BE2C (cell line): ENCODE measurements around the gene LY6G6D. TPM values are rescaled to one million over a fixed set of nuclear protein-coding genes. Genes with fewer than 3 reads are reported as not detected.
A peak's percentile ranks its signal among the peaks of the same experiment; 100 is the strongest.

Experiments
- DNase-seq: peaks from one replicate; pipeline ENCODE4 v3.0.0-alpha.2; 2020
- H3K27me3 ChIP-seq: fragments of 250-450 bp; sonication (Bioruptor Pico); 2 replicates; pipeline ENCODE4 v1.5.1; 2020; ENCODE audit warnings: mild to moderate bottlenecking
- H3K36me3 ChIP-seq: fragments of 250-450 bp; sonication (Bioruptor Pico); 2 replicates; pipeline ENCODE4 v1.5.1; 2020; ENCODE audit warnings: mild to moderate bottlenecking
- H3K4me1 ChIP-seq: fragments of 250-450 bp; sonication (Bioruptor Pico); 2 replicates; pipeline ENCODE4 v1.5.1; 2020
- H3K4me3 ChIP-seq: 2 replicates; pipeline ENCODE4 v1.5.1; 2011; ENCODE audit warnings: low read depth, low read length
- H3K9me3 ChIP-seq: fragments of 250-450 bp; sonication (Bioruptor Pico); 2 replicates; pipeline ENCODE4 v1.5.1; 2020
- CTCF ChIP-seq: IDR thresholded peaks from 2 replicates; pipeline ENCODE4 v1.5.1; 2012; ENCODE audit warnings: mild to moderate bottlenecking, low read depth, low read length
- polyA plus RNA-seq: library from polyadenylated mRNA; unstranded; fragments of >200 nt; gene quantifications from one replicate; pipeline ENCODE4 v1.2.1, GENCODE V29; 2012; ENCODE audit warnings: low read depth, missing spikeins; ENCODE audit not compliant: insufficient read length, insufficient read depth

LY6G6D gene
- polyA plus RNA-seq = not detected

GRCh38 chr6:31715022-31715958, at the start of gene LY6G6D:
TSS of gene LY6G6D (plus strand) at chr6:31715348. CDS start at chr6:31715356, 8 bp downstream.
- Histone ChIP-seq H3K27me3 (no peaks in the 10 kb centered on the region), H3K36me3 (no peaks in the 10 kb centered on the region), H3K9me3 (no peaks in the 10 kb centered on the region), H3K4me1 (no peaks in the 10 kb centered on the region), H3K4me3 (no peak within 1 kb of the TSS)
- TF ChIP-seq CTCF = no peak
- DNase-seq = no peak

GRCh38 chr6:31665501-31666336, 49.4 kb upstream of the LY6G6D start, which contains the start of gene CSNK2B:
TSS of gene CSNK2B (plus strand) at chr6:31666080. CDS start at chr6:31666832, 752 bp downstream.
- H3K9me3 ChIP-seq = no peaks in the 10 kb centered on the region
- peak within 1 kb of the TSS; percentile 87 for H3K4me3 ChIP-seq
- H3K36me3 ChIP-seq = peaks cover 44% of the 10 kb centered on the region
- H3K4me1 ChIP-seq = no peaks in the 10 kb centered on the region
- peak; percentile 98 for DNase-seq
- H3K27me3 ChIP-seq = no peaks in the 10 kb centered on the region
- TF ChIP-seq CTCF = 0 out of 2 replicates have a peak, but pooled peaks have one; percentile 5

- Histone ChIP-seq H3K9me3 (no peaks in the 10 kb centered on the region), H3K4me3 (peak overlapping the region; percentile 87), H3K27me3 (no peaks in the 10 kb centered on the region), H3K4me1 (no peaks in the 10 kb centered on the region), H3K36me3 (peaks cover 52% of the 10 kb centered on the region)
- TF ChIP-seq CTCF = no peak
- DNase-seq = no peak
Observed at GRCh38 chr6:31666337-31666965, 48.7 kb upstream of the LY6G6D start.

GRCh38 chr6:31669676-31670075, 45.5 kb upstream of the LY6G6D start, which contains the start of gene LY6G5B:
TSS of gene LY6G5B (plus strand) at chr6:31669976. CDS start at chr6:31670951, 975 bp downstream.
- no peak for DNase-seq
- no peak for TF ChIP-seq CTCF
- no peaks in the 10 kb centered on the region for H3K27me3 ChIP-seq
- peaks cover 59% of the 10 kb centered on the region for H3K36me3 ChIP-seq
- no peaks in the 10 kb centered on the region for H3K4me1 ChIP-seq
- H3K4me3 ChIP-seq = no peak within 1 kb of the TSS
- H3K9me3 ChIP-seq = no peaks in the 10 kb centered on the region

GRCh38 chr6:31676322-31676903, 38.7 kb upstream of the LY6G6D start:
- Histone ChIP-seq H3K9me3 (no peaks in the 10 kb centered on the region), H3K27me3 (no peaks in the 10 kb centered on the region; the same call in 1 of the 2 replicates), H3K4me1 (no peaks in the 10 kb centered on the region), H3K4me3 (no peak overlapping the region), H3K36me3 (peaks cover 16% of the 10 kb centered on the region)
- no peak for DNase-seq
- TF ChIP-seq CTCF = no peak
